ENCODE measurements around the gene P2RX1. TPM values are rescaled to one million over a fixed set of nuclear protein-coding genes. Genes with fewer than 3 reads are reported as not detected.

Gene P2RX1
- total RNA-seq, 4 donors from 2014 or later: 1.2 to 13.0 (median 2.1) TPM

DNA sequence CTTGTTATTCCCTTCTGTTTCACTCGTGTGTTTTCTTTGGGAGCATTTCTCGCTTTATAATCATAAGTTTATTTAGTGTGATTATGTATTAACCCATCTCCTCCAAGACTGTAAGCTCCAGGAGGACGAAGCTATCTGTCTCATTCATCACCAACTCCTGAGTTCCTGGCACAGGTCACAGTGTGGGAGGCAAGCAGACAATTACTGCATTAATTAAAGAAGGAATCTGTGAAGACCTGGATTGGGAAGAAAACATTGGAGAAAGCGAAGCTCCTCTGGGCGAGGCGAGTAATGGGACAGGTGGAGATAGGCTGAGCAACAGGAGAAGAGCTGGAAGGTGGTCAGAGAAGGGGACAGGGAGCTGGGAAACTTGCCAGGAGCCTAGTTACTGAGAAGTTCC is 15.6 kb downstream of the P2RX1 start:
- TF ChIP-seq, protein P1, sequence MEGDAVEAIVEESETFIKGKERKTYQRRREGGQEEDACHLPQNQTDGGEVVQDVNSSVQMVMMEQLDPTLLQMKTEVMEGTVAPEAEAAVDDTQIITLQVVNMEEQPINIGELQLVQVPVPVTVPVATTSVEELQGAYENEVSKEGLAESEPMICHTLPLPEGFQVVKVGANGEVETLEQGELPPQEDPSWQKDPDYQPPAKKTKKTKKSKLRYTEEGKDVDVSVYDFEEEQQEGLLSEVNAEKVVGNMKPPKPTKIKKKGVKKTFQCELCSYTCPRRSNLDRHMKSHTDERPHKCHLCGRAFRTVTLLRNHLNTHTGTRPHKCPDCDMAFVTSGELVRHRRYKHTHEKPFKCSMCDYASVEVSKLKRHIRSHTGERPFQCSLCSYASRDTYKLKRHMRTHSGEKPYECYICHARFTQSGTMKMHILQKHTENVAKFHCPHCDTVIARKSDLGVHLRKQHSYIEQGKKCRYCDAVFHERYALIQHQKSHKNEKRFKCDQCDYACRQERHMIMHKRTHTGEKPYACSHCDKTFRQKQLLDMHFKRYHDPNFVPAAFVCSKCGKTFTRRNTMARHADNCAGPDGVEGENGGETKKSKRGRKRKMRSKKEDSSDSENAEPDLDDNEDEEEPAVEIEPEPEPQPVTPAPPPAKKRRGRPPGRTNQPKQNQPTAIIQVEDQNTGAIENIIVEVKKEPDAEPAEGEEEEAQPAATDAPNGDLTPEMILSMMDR (IDR thresholded peaks at IDR 0.05): no peak
- TF ChIP-seq POLR2A (IDR thresholded peaks at IDR 0.05): no peak
- intact Hi-C loops (cut with DNase I): no loop called here
- Histone ChIP-seq H3K4me1 (peaks cover 2 to 11% (median 10%) of the 10 kb centered on the region in 3 donors), H3K4me3 (no peak overlapping the region), H3K9me3 (no peaks in the 10 kb centered on the region), H3K27ac (no peak overlapping the region), H3K27me3 (no peaks in the 10 kb centered on the region), H3K36me3 (no peaks in the 10 kb centered on the region)
- DNase-seq: no peak
- WGBS, 2 donors: 38 to 54% methylated on average over 6 of the region's 6 CpGs

DNA sequence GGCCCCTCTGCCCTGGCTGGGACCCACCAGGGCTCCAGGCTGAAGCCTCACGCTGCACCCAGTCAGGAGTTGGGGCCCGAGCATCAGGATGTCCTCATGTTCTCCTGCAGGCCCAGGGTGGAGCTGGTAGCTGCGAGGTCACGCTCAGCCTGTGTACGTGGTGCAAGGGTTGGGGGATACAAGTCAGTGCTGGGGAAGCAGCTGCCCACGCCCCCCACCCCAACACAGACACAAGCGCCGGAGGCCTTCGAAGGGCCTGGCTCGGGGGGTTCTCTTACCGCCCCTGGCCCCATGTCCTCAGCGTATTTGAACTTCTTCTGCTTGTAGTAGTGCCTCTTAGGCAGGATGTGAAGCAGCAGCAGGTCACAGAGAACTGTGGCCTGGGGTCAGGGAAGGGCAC is 18.5 kb downstream of the P2RX1 start:
- Histone ChIP-seq H3K9me3 (no peaks in the 10 kb centered on the region), H3K4me1 (peaks cover 25 to 37% (median 33%) of the 10 kb centered on the region in 3 donors), H3K36me3 (no peaks in the 10 kb centered on the region), H3K4me3 (no peak overlapping the region), H3K27ac (no peak overlapping the region), H3K27me3 (no peaks in the 10 kb centered on the region)
- intact Hi-C loops (cut with DNase I): no loop called here
- TF ChIP-seq, protein P1 (IDR thresholded peaks at IDR 0.05): no peak
- no peak for TF ChIP-seq POLR2A (IDR thresholded peaks at IDR 0.05)
- no peak for DNase-seq
- WGBS, 2 donors: 88 to 100% methylated on average over 5 to 6 of the region's 12 CpGs

DNA sequence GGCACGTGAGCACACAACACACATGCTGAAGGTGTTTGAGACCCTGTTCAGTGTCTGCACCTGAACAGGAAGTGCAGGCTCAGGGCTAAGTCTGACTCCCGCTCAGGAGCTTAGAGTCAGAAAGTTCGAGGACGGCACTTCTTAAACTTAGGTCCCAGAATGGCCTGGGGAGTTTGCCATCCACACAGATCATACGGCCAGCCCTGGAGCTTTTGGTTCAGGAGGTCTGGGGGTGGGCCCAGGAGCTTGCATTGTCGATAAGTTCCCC is 19.4 kb downstream of the P2RX1 start:
- no peak for DNase-seq
- intact Hi-C loops (cut with DNase I): no loop called here
- no peak for TF ChIP-seq POLR2A (IDR thresholded peaks at IDR 0.05)
- TF ChIP-seq, protein P1 (IDR thresholded peaks at IDR 0.05): no peak
- Histone ChIP-seq H3K9me3 (no peaks in the 10 kb centered on the region), H3K27me3 (no peaks in the 10 kb centered on the region), H3K4me3 (no peak overlapping the region), H3K27ac (peak overlapping the region in 2 of 4 donors; percentile 47 to 94), H3K36me3 (no peaks in the 10 kb centered on the region), H3K4me1 (peaks cover 33 to 45% (median 38%) of the 10 kb centered on the region in 3 donors)
- WGBS, 2 donors: 74 to 84% methylated on average over 5 to 6 of the region's 6 CpGs

DNA sequence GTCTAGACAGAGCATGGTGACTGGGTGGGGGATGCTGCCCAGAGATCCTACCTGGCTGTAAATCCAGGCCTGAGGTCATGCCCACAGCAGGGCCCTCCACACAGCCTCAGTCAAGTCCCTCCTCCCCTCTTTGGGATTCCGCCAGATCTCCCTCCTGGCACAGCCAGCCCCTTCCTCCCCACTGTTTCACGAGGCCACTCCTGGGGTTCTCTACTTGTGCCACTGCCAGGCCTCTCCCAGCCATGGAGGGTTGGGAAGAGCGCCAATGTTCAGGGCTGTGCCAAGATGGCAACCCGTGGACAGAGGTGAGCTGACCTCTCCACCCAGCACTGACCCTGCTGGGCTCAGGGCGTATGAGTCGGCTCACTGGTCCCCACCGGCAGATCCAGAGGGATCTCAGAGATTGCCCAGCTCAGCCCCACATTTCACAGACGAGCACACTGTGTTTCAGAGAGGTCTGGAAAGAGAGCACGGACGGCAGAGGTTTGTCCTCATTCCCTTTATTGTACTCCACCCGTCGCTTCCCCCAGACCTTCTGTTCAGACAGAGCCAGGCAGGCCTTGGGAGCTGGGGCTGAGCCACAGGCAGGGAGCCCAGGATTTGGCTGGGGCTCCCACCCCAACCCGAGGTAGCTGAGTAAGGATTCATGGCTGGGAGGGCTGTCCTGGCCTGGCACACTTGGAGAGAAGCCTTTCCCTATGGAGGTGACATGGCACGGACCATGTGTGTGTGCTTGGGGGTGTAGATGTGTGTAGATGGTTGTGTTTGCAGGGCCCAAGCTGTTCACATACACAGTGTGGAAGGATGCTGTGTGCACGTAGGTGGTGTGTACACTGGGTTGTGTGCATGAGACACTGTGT is 19.9 kb downstream of the P2RX1 start:
- Histone ChIP-seq H3K9me3 (no peaks in the 10 kb centered on the region), H3K4me3 (no peak overlapping the region), H3K27ac (peak overlapping the region in 3 of 4 donors; percentile 30 to 94 (median 47)), H3K27me3 (no peaks in the 10 kb centered on the region), H3K4me1 (peaks cover 39 to 51% (median 44%) of the 10 kb centered on the region in 3 donors), H3K36me3 (no peaks in the 10 kb centered on the region)
- WGBS, 2 donors: 42 to 59% methylated on average over 9 to 13 of the region's 15 CpGs
- DNase-seq: no peak
- intact Hi-C loops (cut with DNase I): no loop called here
- TF ChIP-seq, protein P1 (IDR thresholded peaks at IDR 0.05): no peak
- no peak for TF ChIP-seq POLR2A (IDR thresholded peaks at IDR 0.05)

DNA sequence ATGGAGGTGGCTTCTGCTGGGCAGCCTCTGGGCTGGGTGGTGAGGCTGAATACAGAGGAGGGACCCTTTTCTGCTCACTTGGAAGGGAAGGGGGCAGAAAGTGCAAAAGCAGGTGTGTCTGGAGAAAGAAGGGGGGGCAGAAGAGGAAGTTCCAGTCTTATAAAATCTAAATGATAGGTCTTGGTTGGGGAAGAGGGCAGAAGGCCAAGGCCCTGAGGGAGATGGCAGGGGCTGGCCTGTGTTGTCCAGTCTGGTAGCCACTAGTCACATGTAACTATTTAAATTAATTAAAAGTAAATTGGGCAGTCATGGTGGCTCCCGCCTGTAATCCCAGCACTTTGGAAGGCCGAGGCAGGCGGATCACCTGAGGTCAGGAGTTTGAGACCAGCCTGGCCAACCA is 20.9 kb downstream of the P2RX1 start:
- H3K36me3 ChIP-seq: no peaks in the 10 kb centered on the region
- intact Hi-C loops (cut with DNase I): no loop called here
- peaks cover 49 to 61% (median 54%) of the 10 kb centered on the region in 3 donors for H3K4me1 ChIP-seq
- no peak overlapping the region for H3K4me3 ChIP-seq
- H3K27me3 ChIP-seq: no peaks in the 10 kb centered on the region
- DNase-seq: no peak
- no peaks in the 10 kb centered on the region for H3K9me3 ChIP-seq
- WGBS, 2 donors: 86 to 100% methylated on average over 1 to 3 of the region's 3 CpGs
- TF ChIP-seq POLR2A (IDR thresholded peaks at IDR 0.05): no peak
- TF ChIP-seq, protein P1 (IDR thresholded peaks at IDR 0.05): no peak
- peak overlapping the region; percentile 74 to 94 (median 85) for H3K27ac ChIP-seq

All from esophagus squamous epithelium (tissue), 5 donors.